Measurements from ENCODE around the gene RUNDC1. TPM values are rescaled to one million over a fixed set of nuclear protein-coding genes. Genes with fewer than 3 reads are reported as not detected.
"Not testable (repeated sequence)": the region's sequence is repeated elsewhere in the genome, so short reads cannot be mapped to it uniquely, and the experiment has no call there.

The RUNDC1 gene
- total RNA-seq, 6 experiments from 2014 or later, result 3.6 to 5.1 (median 4.6) TPM

GRCh38 chr17:42989141-42989540 lies 8.8 kb downstream of the RUNDC1 start:
- H3K27me3 ChIP-seq, result no peaks in the 10 kb centered on the region
- no peaks in the 10 kb centered on the region for H3K4me1 ChIP-seq
- no peak overlapping the region for H3K27ac ChIP-seq
- ATAC-seq, result no peak
- no peaks in the 10 kb centered on the region for H3K9me3 ChIP-seq
- TF ChIP-seq, protein P1, sequence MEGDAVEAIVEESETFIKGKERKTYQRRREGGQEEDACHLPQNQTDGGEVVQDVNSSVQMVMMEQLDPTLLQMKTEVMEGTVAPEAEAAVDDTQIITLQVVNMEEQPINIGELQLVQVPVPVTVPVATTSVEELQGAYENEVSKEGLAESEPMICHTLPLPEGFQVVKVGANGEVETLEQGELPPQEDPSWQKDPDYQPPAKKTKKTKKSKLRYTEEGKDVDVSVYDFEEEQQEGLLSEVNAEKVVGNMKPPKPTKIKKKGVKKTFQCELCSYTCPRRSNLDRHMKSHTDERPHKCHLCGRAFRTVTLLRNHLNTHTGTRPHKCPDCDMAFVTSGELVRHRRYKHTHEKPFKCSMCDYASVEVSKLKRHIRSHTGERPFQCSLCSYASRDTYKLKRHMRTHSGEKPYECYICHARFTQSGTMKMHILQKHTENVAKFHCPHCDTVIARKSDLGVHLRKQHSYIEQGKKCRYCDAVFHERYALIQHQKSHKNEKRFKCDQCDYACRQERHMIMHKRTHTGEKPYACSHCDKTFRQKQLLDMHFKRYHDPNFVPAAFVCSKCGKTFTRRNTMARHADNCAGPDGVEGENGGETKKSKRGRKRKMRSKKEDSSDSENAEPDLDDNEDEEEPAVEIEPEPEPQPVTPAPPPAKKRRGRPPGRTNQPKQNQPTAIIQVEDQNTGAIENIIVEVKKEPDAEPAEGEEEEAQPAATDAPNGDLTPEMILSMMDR (IDR thresholded peaks at IDR 0.05), result no peak
- no peak for TF ChIP-seq POLR2A (IDR thresholded peaks at IDR 0.05)
- peaks cover 0 to 59% (median 22%) of the 10 kb centered on the region in 4 donors for H3K36me3 ChIP-seq
- intact Hi-C loops (cut with DNase I), result no loop called here
- DNase-seq, result no peak
- WGBS (ENCODE audit: insufficient coverage, low coverage, low lambda C conversion rate, missing lambda C conversion rate), result 87% methylated on average over 5 of the region's 5 CpGs
- H3K4me3 ChIP-seq, result no peak overlapping the region

- no peak for TF ChIP-seq POLR2A (IDR thresholded peaks at IDR 0.05)
- TF ChIP-seq, protein P1 (IDR thresholded peaks at IDR 0.05), result no peak
- 80% methylated on average over 4 of the region's 6 CpGs for WGBS (ENCODE audit: insufficient coverage, low coverage, low lambda C conversion rate, missing lambda C conversion rate)
- ATAC-seq, result no peak
Measured at GRCh38 chr17:42989726-42990652, 9.6 kb downstream of the RUNDC1 start.

GRCh38 chr17:42991471-42991870 lies 11.1 kb downstream of the RUNDC1 start:
- 100% methylated on average over 3 of the region's 6 CpGs for WGBS (ENCODE audit: insufficient coverage, low coverage, low lambda C conversion rate, missing lambda C conversion rate)
- ATAC-seq (no peak), DNase-seq (no peak)
- no peaks in the 10 kb centered on the region for H3K4me1 ChIP-seq
- no peak overlapping the region for H3K4me3 ChIP-seq
- H3K36me3 ChIP-seq, result peaks cover 0 to 59% (median 22%) of the 10 kb centered on the region in 4 donors
- H3K9me3 ChIP-seq, result no peaks in the 10 kb centered on the region
- no peak for TF ChIP-seq POLR2A (IDR thresholded peaks at IDR 0.05)
- TF ChIP-seq, protein P1 (IDR thresholded peaks at IDR 0.05), result no peak
- H3K27ac ChIP-seq, result no peak overlapping the region
- intact Hi-C loops (cut with DNase I), result loop anchor here in 1 of 2 donors (10.0 kb wide), 1 partner anchor 133 kb away; the partner anchor contains the start of gene BRCA1
- H3K27me3 ChIP-seq, result no peaks in the 10 kb centered on the region

More at GRCh38 chr17:42989726-42990652, 9.6 kb downstream of the RUNDC1 start:
- Histone ChIP-seq H3K4me3 (no peak overlapping the region), H3K9me3 (no peaks in the 10 kb centered on the region), H3K27ac (no peak overlapping the region), H3K4me1 (no peaks in the 10 kb centered on the region), H3K36me3 (peaks cover 0 to 59% (median 22%) of the 10 kb centered on the region in 4 donors), H3K27me3 (no peaks in the 10 kb centered on the region)
- DNase-seq, result no peak
- intact Hi-C loops (cut with DNase I), result loop anchor here in 1 of 2 donors (10.0 kb wide), 1 partner anchor 135 kb away; the partner anchor contains the start of gene BRCA1

DNA sequence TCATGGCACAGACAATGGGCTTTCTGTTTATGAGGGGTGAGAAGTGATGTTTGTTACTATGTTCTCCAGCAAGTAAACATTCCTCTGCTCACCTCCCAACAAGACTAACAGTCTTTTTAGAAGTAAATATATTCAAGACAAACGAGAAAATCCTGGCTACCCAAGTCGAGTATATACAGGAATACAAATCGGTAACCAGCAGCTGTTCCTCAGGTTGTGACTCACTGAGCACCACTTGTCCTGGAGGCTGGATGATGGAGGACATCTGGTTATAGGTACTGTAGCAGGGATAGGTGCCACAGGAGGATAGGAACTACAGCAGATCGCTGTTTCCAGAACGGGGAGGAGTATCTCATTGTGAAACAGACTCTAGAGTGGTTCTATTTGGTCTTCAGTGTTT lies 12.5 kb downstream of the RUNDC1 start:
- intact Hi-C loops (cut with DNase I), result loop anchor here in 1 of 2 donors (10.0 kb wide), 1 partner anchor 132 kb away; the partner anchor contains the start of gene BRCA1
- Histone ChIP-seq H3K27ac (no peak overlapping the region), H3K4me3 (no peak overlapping the region), H3K9me3 (no peaks in the 10 kb centered on the region), H3K27me3 (no peaks in the 10 kb centered on the region), H3K36me3 (peaks cover 0 to 47% (median 19%) of the 10 kb centered on the region in 4 donors), H3K4me1 (peaks cover 0 to 7% (median 3%) of the 10 kb centered on the region in 4 donors)
- ATAC-seq, result no peak
- no peak for DNase-seq
- no peak for TF ChIP-seq POLR2A (IDR thresholded peaks at IDR 0.05)
- TF ChIP-seq, protein P1 (IDR thresholded peaks at IDR 0.05), result no peak
- WGBS (ENCODE audit: insufficient coverage, low coverage, low lambda C conversion rate, missing lambda C conversion rate), result 78% methylated on average over 5 of the region's 5 CpGs

- not testable (repeated sequence) for H3K27ac ChIP-seq, H3K4me3 ChIP-seq, H3K27me3 ChIP-seq, H3K9me3 ChIP-seq, ATAC-seq, H3K4me1 ChIP-seq
- intact Hi-C loops (cut with DNase I), result loop anchor here in 1 of 2 donors (10.0 kb wide), 1 partner anchor 131 kb away; the partner anchor contains the start of gene BRCA1
- 91% methylated on average over 8 of the region's 10 CpGs for WGBS (ENCODE audit: insufficient coverage, low coverage, low lambda C conversion rate, missing lambda C conversion rate)
- DNase-seq, result peak in 1 of 3 donors; percentile 5
- H3K36me3 ChIP-seq, result peaks cover 0 to 36% (median 17%) of the 10 kb centered on the region in 4 donors
Measured at GRCh38 chr17:42993913-42994312, 13.5 kb downstream of the RUNDC1 start.

All from right lobe of liver (tissue), 6 donors.